ENCODE data around the gene GPC1.

The GPC1 gene

DNA sequence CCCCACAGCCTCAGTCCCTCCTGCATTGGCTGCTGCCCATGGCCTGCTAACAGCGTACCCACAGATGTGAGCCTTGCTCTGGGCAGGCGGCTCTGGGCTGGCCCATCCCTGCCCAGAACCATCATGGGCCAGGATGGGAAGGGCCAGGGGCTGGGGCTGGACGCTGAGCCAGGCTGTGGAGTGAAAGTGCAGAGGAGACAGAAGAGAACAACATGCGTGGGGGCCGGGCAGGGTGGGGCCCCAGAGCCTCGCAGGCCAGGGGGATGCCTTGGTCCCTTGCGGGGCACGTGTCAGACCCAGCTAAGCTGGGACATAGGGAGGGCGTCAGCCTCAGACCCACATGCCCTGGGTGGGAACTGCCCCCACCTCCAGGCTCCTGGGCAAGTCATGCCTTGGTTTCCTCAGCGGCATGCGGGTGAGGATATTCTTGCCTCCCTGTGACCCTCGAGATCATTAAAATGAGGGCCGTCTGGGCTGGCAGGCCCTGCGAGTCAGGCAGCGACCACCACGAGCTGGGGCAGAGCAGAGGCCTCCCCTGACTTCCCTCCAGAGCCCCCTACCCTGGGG, 27.3 kb downstream of the GPC1 start:
- H3K36me3 ChIP-seq (replicated peaks), result peaks cover 7% of the 10 kb centered on the region
- no peak for DNase-seq
- in situ Hi-C loops (cut with HindIII; ENCODE audit: low pct_ligation_motif_present, low sequenced_read_pairs), result no loop called here
- TF ChIP-seq, protein P1, sequence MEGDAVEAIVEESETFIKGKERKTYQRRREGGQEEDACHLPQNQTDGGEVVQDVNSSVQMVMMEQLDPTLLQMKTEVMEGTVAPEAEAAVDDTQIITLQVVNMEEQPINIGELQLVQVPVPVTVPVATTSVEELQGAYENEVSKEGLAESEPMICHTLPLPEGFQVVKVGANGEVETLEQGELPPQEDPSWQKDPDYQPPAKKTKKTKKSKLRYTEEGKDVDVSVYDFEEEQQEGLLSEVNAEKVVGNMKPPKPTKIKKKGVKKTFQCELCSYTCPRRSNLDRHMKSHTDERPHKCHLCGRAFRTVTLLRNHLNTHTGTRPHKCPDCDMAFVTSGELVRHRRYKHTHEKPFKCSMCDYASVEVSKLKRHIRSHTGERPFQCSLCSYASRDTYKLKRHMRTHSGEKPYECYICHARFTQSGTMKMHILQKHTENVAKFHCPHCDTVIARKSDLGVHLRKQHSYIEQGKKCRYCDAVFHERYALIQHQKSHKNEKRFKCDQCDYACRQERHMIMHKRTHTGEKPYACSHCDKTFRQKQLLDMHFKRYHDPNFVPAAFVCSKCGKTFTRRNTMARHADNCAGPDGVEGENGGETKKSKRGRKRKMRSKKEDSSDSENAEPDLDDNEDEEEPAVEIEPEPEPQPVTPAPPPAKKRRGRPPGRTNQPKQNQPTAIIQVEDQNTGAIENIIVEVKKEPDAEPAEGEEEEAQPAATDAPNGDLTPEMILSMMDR (IDR thresholded peaks at IDR 0.05; ENCODE audit: low read depth, low read length, missing control alignments), result no peak
- H3K27me3 ChIP-seq (replicated peaks), result no peaks in the 10 kb centered on the region
- no peak overlapping the region for H3K27ac ChIP-seq
- H3K4me3 ChIP-seq (ENCODE audit: low read depth, low read length), result no peak overlapping the region

DNA sequence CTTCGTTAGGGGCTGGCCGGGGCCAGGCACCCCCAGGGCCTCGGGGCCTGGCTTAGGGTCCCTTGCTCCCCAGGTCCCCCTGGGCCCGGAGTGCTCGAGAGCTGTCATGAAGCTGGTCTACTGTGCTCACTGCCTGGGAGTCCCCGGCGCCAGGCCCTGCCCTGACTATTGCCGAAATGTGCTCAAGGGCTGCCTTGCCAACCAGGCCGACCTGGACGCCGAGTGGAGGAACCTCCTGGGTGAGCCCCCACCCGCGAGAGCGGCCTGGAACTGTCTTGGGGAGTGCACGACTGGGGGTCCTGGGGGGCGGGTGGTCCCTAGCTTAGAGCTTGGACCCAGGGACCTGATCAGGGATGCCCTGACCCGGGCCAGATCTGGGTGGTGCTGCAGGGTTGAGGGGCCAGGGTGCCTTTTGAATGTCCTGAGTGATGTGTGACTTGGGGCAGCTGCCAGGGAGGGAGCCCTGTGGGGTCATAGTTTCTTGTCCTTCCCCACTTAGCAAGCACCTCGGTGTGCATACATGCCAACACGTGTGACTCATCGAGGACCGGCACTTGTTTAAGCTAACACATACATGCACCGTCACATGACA, 27.9 kb downstream of the GPC1 start:
- no peak overlapping the region for H3K27ac ChIP-seq
- H3K27me3 ChIP-seq (replicated peaks), result no peaks in the 10 kb centered on the region
- no peak for DNase-seq
- TF ChIP-seq, protein P1 (IDR thresholded peaks at IDR 0.05; ENCODE audit: low read depth, low read length, missing control alignments), result no peak
- in situ Hi-C loops (cut with HindIII; ENCODE audit: low pct_ligation_motif_present, low sequenced_read_pairs), result no loop called here
- H3K4me3 ChIP-seq (ENCODE audit: low read depth, low read length), result no peak overlapping the region
- peaks cover 7% of the 10 kb centered on the region for H3K36me3 ChIP-seq (replicated peaks)

DNA sequence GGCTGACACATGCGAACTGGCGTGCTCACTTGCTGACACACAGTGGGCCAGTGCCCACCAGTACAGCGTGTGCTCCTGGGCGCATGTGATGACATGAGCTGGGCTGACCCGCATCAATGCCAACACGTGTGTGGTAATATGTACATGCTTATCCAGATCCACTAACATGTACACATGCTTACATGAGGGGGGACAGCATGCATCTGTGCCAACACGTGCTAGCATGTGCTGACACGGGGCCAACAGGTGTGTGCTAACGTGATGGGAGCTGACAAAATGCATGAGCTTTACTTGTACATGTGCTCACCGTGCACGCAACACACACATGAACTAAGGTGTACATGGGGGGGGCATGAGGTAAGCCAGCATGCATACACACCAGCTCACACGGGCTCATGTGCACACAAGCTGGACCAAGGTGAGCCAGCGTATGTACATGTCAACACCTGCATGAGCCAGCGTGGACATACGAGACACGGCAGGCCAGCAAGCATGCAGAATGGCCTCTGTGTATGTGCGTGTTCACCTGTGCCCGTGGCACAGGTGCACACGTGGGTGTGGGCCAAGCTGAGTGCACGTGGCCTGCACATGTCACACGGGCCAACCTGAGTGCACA, 28.5 kb downstream of the GPC1 start:
- Histone ChIP-seq H3K4me3 (ENCODE audit: low read depth, low read length) (no peak overlapping the region), H3K27me3 (replicated peaks) (no peaks in the 10 kb centered on the region), H3K36me3 (replicated peaks) (peaks cover 7% of the 10 kb centered on the region), H3K27ac (no peak overlapping the region)
- in situ Hi-C loops (cut with HindIII; ENCODE audit: low pct_ligation_motif_present, low sequenced_read_pairs), result no loop called here
- TF ChIP-seq, protein P1 (IDR thresholded peaks at IDR 0.05; ENCODE audit: low read depth, low read length, missing control alignments), result no peak
- no peak for DNase-seq

DNA sequence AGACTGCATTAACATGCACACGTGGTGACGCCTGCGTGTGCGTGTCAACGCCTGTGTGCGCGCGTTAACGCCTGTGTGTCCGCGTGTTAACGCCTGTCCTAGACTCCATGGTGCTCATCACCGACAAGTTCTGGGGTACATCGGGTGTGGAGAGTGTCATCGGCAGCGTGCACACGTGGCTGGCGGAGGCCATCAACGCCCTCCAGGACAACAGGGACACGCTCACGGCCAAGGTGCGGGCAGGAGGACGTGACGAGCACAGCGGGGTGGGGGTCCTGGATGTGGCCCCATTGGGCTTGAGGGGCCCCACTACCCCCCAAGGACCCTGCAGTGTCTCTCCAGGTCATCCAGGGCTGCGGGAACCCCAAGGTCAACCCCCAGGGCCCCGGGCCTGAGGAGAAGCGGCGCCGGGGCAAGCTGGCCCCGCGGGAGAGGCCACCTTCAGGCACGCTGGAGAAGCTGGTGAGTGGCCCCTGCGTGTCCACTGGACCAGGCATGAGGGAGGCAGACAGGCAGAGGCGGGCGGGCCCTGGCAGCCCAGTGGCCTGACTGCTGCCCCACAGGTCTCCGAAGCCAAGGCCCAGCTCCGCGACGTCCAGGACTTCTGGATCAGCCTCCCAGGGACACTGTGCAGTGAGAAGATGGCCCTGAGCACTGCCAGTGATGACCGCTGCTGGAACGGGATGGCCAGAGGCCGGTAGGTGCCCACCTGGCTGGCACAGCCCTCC, 29.2 kb downstream of the GPC1 start:
- Histone ChIP-seq H3K27me3 (replicated peaks) (no peaks in the 10 kb centered on the region), H3K36me3 (replicated peaks) (peaks cover 7% of the 10 kb centered on the region), H3K27ac (no peak overlapping the region), H3K4me3 (ENCODE audit: low read depth, low read length) (no peak overlapping the region)
- no peak for DNase-seq
- in situ Hi-C loops (cut with HindIII; ENCODE audit: low pct_ligation_motif_present, low sequenced_read_pairs), result no loop called here
- TF ChIP-seq, protein P1 (IDR thresholded peaks at IDR 0.05; ENCODE audit: low read depth, low read length, missing control alignments), result no peak

DNA sequence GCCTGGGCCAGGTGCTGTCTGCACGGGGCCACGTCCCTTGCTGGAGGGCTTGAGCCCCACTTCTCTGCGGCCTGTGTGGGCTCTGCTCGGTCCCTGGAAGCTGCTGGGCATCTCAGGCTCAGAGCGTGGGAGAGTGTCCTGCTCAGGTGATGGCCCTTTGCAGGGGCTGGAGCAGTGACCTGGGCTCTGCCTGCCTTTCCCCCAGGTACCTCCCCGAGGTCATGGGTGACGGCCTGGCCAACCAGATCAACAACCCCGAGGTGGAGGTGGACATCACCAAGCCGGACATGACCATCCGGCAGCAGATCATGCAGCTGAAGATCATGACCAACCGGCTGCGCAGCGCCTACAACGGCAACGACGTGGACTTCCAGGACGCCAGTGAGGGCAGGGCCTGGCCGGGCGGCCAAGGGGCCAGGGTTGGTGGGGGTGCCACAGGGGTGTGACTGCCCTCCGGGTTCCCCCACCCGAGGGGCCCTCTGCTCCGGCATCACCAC, 29.9 kb downstream of the GPC1 start:
- no peak overlapping the region for H3K27ac ChIP-seq
- no peaks in the 10 kb centered on the region for H3K27me3 ChIP-seq (replicated peaks)
- H3K4me3 ChIP-seq (ENCODE audit: low read depth, low read length), result no peak overlapping the region
- H3K36me3 ChIP-seq (replicated peaks), result peaks cover 7% of the 10 kb centered on the region
- DNase-seq, result no peak
- in situ Hi-C loops (cut with HindIII; ENCODE audit: low pct_ligation_motif_present, low sequenced_read_pairs), result no loop called here
- TF ChIP-seq, protein P1 (IDR thresholded peaks at IDR 0.05; ENCODE audit: low read depth, low read length, missing control alignments), result no peak

Measured in brain microvascular endothelial cell (primary cell).